SK-N-SH (cell line): ENCODE results near the gene PLCB1. TPM values are rescaled to one million over a fixed set of nuclear protein-coding genes. Genes with fewer than 3 reads are reported as not detected.

ENCODE experiments used
- CTCF ChIA-PET: fragments of 300-600, 350-600 bp; formaldehyde crosslinking; extraction: SDS; loops from one replicate; lab custom pipeline; 2021; lab: Yijun Ruan, JAX
- POLR2A ChIA-PET: fragments of 350-600 bp; sonication (Branson Sonifier 250); formaldehyde crosslinking; extraction: SDS; loops from one replicate; lab custom pipeline; 2020; ENCODE audit warnings: antibody characterized with exemption, inconsistent platforms; lab: Yijun Ruan, JAX
- DNase-seq: peaks from one replicate; pipeline ENCODE4 v3.0.0; 2012
- H2AFZ ChIP-seq: fragments of 200-600 bp; sonication (generic); 2 replicates; pipeline ENCODE4 v1.8.1; 2016; ENCODE audit warnings: antibody characterized with exemption, mild to moderate bottlenecking, low read depth
- H3F3A ChIP-seq: fragments of 200-600 bp; sonication (generic); replicated peaks from 2 replicates; pipeline ENCODE3; 2016; ENCODE audit warnings: antibody characterized with exemption, mild to moderate bottlenecking; ENCODE audit not compliant: insufficient read depth
- H3K27ac ChIP-seq, 2 experiments: fragments of 200-500 bp in 1 of 2; fragments of 200-600 bp in 1 of 2; sonication (Bioruptor generic) in 1 of 2; sonication (generic), shearing (Covaris generic) in 1 of 2; 2 replicates each; pipeline versions ENCODE4 v1.5.1 to v1.6.1; 2014 to 2016; ENCODE audit warnings: low read depth in 2 of 2, inconsistent platforms in 1 of 2, low read length in 1 of 2, mild to moderate bottlenecking in 1 of 2, mixed read lengths in 1 of 2
- H3K27me3 ChIP-seq: fragments of 200-600 bp; sonication (generic), shearing (Covaris generic); 2 replicates; pipeline ENCODE4 v1.6.1; 2016; ENCODE audit warnings: mixed run types; ENCODE audit not compliant: insufficient read depth
- H3K36me3 ChIP-seq, 2 experiments: fragments of 200-500 bp in 1 of 2; fragments of 200-600 bp in 1 of 2; sonication (Bioruptor generic) in 1 of 2; sonication (generic) in 1 of 2; replicated peaks in 1 of 2; 2 replicates each; pipeline versions ENCODE3 to v1.5.1; 2014 to 2016; ENCODE audit warnings: low read length in 1 of 2, mild to moderate bottlenecking in 1 of 2; ENCODE audit not compliant: insufficient read depth in 2 of 2, control insufficient read depth in 1 of 2
- H3K4me1 ChIP-seq, 2 experiments: fragments of 200-500 bp in 1 of 2; fragments of 200-600 bp in 1 of 2; sonication (Bioruptor generic) in 1 of 2; sonication (generic), shearing (Covaris generic) in 1 of 2; 2 replicates each; pipeline versions ENCODE4 v1.5.1 to v1.6.1; 2014 to 2016; ENCODE audit warnings: low read depth in 1 of 2, low read length in 1 of 2, mixed run types in 1 of 2; ENCODE audit not compliant: insufficient read depth in 2 of 2, control insufficient read depth in 1 of 2
- H3K4me2 ChIP-seq: fragments of 200-600 bp; sonication (generic), shearing (Covaris generic); 2 replicates; pipeline ENCODE4 v1.6.1; 2017; ENCODE audit warnings: mixed run types
- H3K4me3 ChIP-seq, 2 experiments: fragments of 200-500 bp in 1 of 2; fragments of 200-600 bp in 1 of 2; sonication (Bioruptor generic) in 1 of 2; sonication (generic), shearing (Covaris generic) in 1 of 2; 2 replicates each; pipeline versions ENCODE4 v1.5.1 to v1.8.1; 2014 to 2016; ENCODE audit warnings: low read depth in 2 of 2, inconsistent platforms in 1 of 2, low read length in 1 of 2, mild to moderate bottlenecking in 1 of 2, mixed read lengths in 1 of 2, moderate library complexity in 1 of 2
- H3K79me2 ChIP-seq: fragments of 200-600 bp; sonication (generic); 2 replicates; pipeline ENCODE4 v1.8.1; 2017; ENCODE audit warnings: mild to moderate bottlenecking; ENCODE audit not compliant: insufficient read depth
- H3K9ac ChIP-seq: fragments of 200-600 bp; sonication (generic); 2 replicates; pipeline ENCODE4 v1.6.1; 2017; ENCODE audit warnings: mixed run types
- H3K9me2 ChIP-seq: fragments of 200-600 bp; sonication (generic); 2 replicates; pipeline ENCODE4 v1.6.1; 2017; ENCODE audit warnings: mixed run types
- H3K9me3 ChIP-seq: fragments of 200-600 bp; sonication (generic); 2 replicates; pipeline ENCODE4 v1.6.1; 2017; ENCODE audit warnings: mixed run types, mild to moderate bottlenecking, moderate library complexity
- H4K20me1 ChIP-seq: fragments of 200-600 bp; sonication (generic); 2 replicates; pipeline ENCODE4 v1.6.1; 2017; ENCODE audit warnings: mild to moderate bottlenecking, mixed run types; ENCODE audit not compliant: insufficient read depth
- CTCF ChIP-seq: fragments of 200-600 bp; sonication (generic); IDR thresholded peaks from 2 replicates; pipeline ENCODE4 v1.6.1; 2017; ENCODE audit warnings: antibody characterized with exemption, mild to moderate bottlenecking, moderate library complexity
- EP300 ChIP-seq, 2 experiments: IDR thresholded peaks; 2 replicates each; pipeline versions ENCODE4 v1.4.0 to v1.6.1; 2012; ENCODE audit warnings: borderline replicate concordance in 1 of 2, low read depth in 1 of 2, low read length in 1 of 2
- EZH2phosphoT487 ChIP-seq: fragments of 200-600 bp; sonication (generic); IDR thresholded peaks from 2 replicates; pipeline ENCODE4 v1.6.1; 2017; ENCODE audit warnings: low read depth, mixed run types, mild to moderate bottlenecking, antibody characterized with exemption, moderate library complexity, borderline replicate concordance
- FOSL2 ChIP-seq: IDR thresholded peaks from 2 replicates; pipeline ENCODE4 v1.4.0; 2012; ENCODE audit warnings: low read depth, mild to moderate bottlenecking, moderate library complexity, borderline replicate concordance
- FOXM1 ChIP-seq: IDR thresholded peaks from 2 replicates; pipeline ENCODE4 v1.4.0; 2012; ENCODE audit warnings: low read depth, mild to moderate bottlenecking
- GABPA ChIP-seq: IDR thresholded peaks from 2 replicates; pipeline ENCODE4 v1.4.0; 2012; ENCODE audit warnings: low read depth, mild to moderate bottlenecking
- GATA2 ChIP-seq: sonication (generic); formaldehyde crosslinking; IDR thresholded peaks from 2 replicates; pipeline ENCODE4 v1.5.0; 2020; ENCODE audit warnings: mild to moderate bottlenecking, missing genetic modification reagents
- JUND ChIP-seq: IDR thresholded peaks from 2 replicates; pipeline ENCODE4 v1.4.0; 2012
- NFIC ChIP-seq: IDR thresholded peaks from 2 replicates; pipeline ENCODE4 v1.4.0; 2012; ENCODE audit warnings: borderline replicate concordance
- NRF1 ChIP-seq: IDR thresholded peaks from 2 replicates; pipeline ENCODE4 v1.6.1; 2012; ENCODE audit warnings: low read depth, mild to moderate bottlenecking, low read length
- PBX3 ChIP-seq: IDR thresholded peaks from 2 replicates; pipeline ENCODE4; 2012
- POLR2AphosphoS5 ChIP-seq: IDR thresholded peaks from 2 replicates; pipeline ENCODE4 v1.6.1; 2012; ENCODE audit warnings: low read depth, low read length
- RAD21 ChIP-seq: IDR thresholded peaks from 2 replicates; pipeline ENCODE4 v1.6.1; 2012; ENCODE audit warnings: mild to moderate bottlenecking, low read length
- RCOR1 ChIP-seq: fragments of 150-350 bp; IDR thresholded peaks from 2 replicates; pipeline ENCODE4 v1.6.1; 2017; ENCODE audit warnings: antibody characterized with exemption, low read length
- RFX5 ChIP-seq: IDR thresholded peaks from 2 replicates; pipeline ENCODE4 v1.6.1; 2012; ENCODE audit warnings: mild to moderate bottlenecking, improper control_type of control experiment, low read length
- RXRA ChIP-seq: IDR thresholded peaks from 2 replicates; pipeline ENCODE4 v1.4.0; 2012; ENCODE audit warnings: low read depth, mild to moderate bottlenecking, borderline replicate concordance
- SIN3A ChIP-seq: IDR thresholded peaks from 2 replicates; pipeline ENCODE4 v1.6.1; 2012; ENCODE audit warnings: low read depth, mild to moderate bottlenecking, low read length, moderate library complexity, borderline replicate concordance
- SMC3 ChIP-seq: IDR thresholded peaks from 2 replicates; pipeline ENCODE4 v1.6.1; 2012; ENCODE audit warnings: low read depth, low read length, improper control_type of control experiment
- TAF1 ChIP-seq: IDR thresholded peaks from 2 replicates; pipeline ENCODE4 v1.6.1; 2012; ENCODE audit warnings: low read depth, mild to moderate bottlenecking, low read length, moderate library complexity, borderline replicate concordance
- TCF12 ChIP-seq: IDR thresholded peaks from 2 replicates; pipeline ENCODE4 v1.4.0; 2012
- TEAD4 ChIP-seq: IDR thresholded peaks from 2 replicates; pipeline ENCODE4 v1.4.0; 2012; ENCODE audit warnings: mild to moderate bottlenecking, borderline replicate concordance; ENCODE audit not compliant: insufficient read depth
- USF2 ChIP-seq: fragments of 150-350 bp; IDR thresholded peaks from 2 replicates; pipeline ENCODE4 v1.6.1; 2017; ENCODE audit warnings: antibody characterized with exemption, low read length, low read depth, borderline replicate concordance
- ZBTB33 ChIP-seq: IDR thresholded peaks from 2 replicates; pipeline ENCODE4 v1.4.0; 2012; ENCODE audit warnings: low read depth, borderline replicate concordance
- WGBS: methylation state at CpG from one replicate; pipeline ENCODE4 v1.1.6; 2017; ENCODE audit warnings: low lambda C conversion rate; 5-methylcytosine and 5-hydroxymethylcytosine counted together
- polyA plus RNA-seq, 3 experiments: library from polyadenylated mRNA; depleted of rRNA; stranded (reverse); fragments of >200 nt; gene quantifications; 2 replicates each; pipeline ENCODE4 v1.2.3, GENCODE V29; 2012

The PLCB1 gene
- polyA plus RNA-seq, 1 of the 3 experiments (the other 2 are of a cell fraction) = 10.5 TPM

- TF ChIP-seq TAF1 = no peak
- no peak for TF ChIP-seq POLR2AphosphoS5
- no peak for TF ChIP-seq GATA2 (CRISPR knock-in tag)
- no peak for TF ChIP-seq FOSL2
- TF ChIP-seq EZH2phosphoT487 = no peak
- TF ChIP-seq NRF1 = no peak
- H3K27me3 ChIP-seq = no peaks in the 10 kb centered on the region
- WGBS = 76% methylated on average over 4 of the region's 4 CpGs
- H3F3A ChIP-seq = peaks cover 15% of the 10 kb centered on the region
- 0 out of 4 replicates have a peak, but pooled peaks cover 0 to 5% of the 10 kb centered on the region in 2 experiments for H3K4me1 ChIP-seq
- H2AFZ ChIP-seq = no peak overlapping the region
- no peak for DNase-seq
- peaks cover 4% of the 10 kb centered on the region; the same call in 1 of the 2 replicates for H3K79me2 ChIP-seq
- ChIA-PET CTCF (no interaction called here), POLR2A (no interaction called here)
- peaks cover 0 to 1% of the 10 kb centered on the region in 2 experiments for H3K36me3 ChIP-seq
- no peak overlapping the region for H3K27ac ChIP-seq
- no peaks in the 10 kb centered on the region for H3K9me2 ChIP-seq
- H3K9ac ChIP-seq = no peak overlapping the region
- no peaks in the 10 kb centered on the region for H4K20me1 ChIP-seq
- H3K4me2 ChIP-seq = no peak overlapping the region
- no peak overlapping the region for H3K4me3 ChIP-seq
- no peaks in the 10 kb centered on the region for H3K9me3 ChIP-seq
These were observed 325.9 kb downstream of the PLCB1 start for GRCh38 chr20:8457978-8458377.

- Histone ChIP-seq H3K27me3 (no peaks in the 10 kb centered on the region), H3K4me2 (no peak overlapping the region), H4K20me1 (no peaks in the 10 kb centered on the region), H3K4me3 (no peak overlapping the region), H3F3A (no peaks in the 10 kb centered on the region), H2AFZ (no peak overlapping the region)
- DNase-seq = no peak
- CTCF ChIA-PET = interaction anchor here (1.4 to 2.7 kb wide), 2 partner anchors 15 to 260 kb away, joined by 5 to 7 read pairs; no protein-coding TSS in a partner anchor
- POLR2A ChIA-PET = no interaction called here
- TF ChIP-seq POLR2AphosphoS5 (no peak), FOXM1 (no peak), SMC3 (no peak), USF2 (no peak), PBX3 (no peak), RFX5 (no peak), RXRA (no peak), SIN3A (no peak), NFIC (no peak), TEAD4 (no peak), ZBTB33 (no peak), NRF1 (no peak), RCOR1 (no peak), RAD21 (no peak), JUND (no peak), FOSL2 (no peak), TCF12 (no peak), EP300 (IDR thresholded peaks at IDR 0.05; ENCODE audit: borderline replicate concordance in 1 of 2, low read depth in 1 of 2, low read length in 1 of 2) (no peak), CTCF (no peak), GABPA (no peak)
- TF ChIP-seq, all 33 proteins: peak for 0
- no peak overlapping the region for H3K9ac ChIP-seq
- no peaks in the 10 kb centered on the region for H3K9me2 ChIP-seq
- peaks cover 11% of the 10 kb centered on the region for H3K79me2 ChIP-seq
- no peak overlapping the region for H3K27ac ChIP-seq
- no peaks in the 10 kb centered on the region for H3K4me1 ChIP-seq
- 0 out of 2 replicates have a peak, but pooled peaks cover 3% of the 10 kb centered on the region for H3K9me3 ChIP-seq
- peaks cover 0 to 7% of the 10 kb centered on the region in 2 experiments for H3K36me3 ChIP-seq
These were observed 329.1 kb downstream of the PLCB1 start for GRCh38 chr20:8461186-8461585.
